Aorta (tissue), 5 donors: ENCODE data around the gene ELP4. TPM values are rescaled to one million over a fixed set of nuclear protein-coding genes. Genes with fewer than 3 reads are reported as not detected.
A peak's percentile ranks its signal among the peaks of the same experiment; 100 is the strongest.

Experiments used
- ATAC-seq: fragments of 200-7000 bp; cut with Tn5 transposase; one replicate; pipeline ENCODE4 v1.9.1; 2022; ENCODE audit warnings: moderate library complexity; ENCODE audit not compliant: low FRiP score
- DNase-seq, 2 donors: peaks; one replicate each; pipeline ENCODE4 v3.0.0-alpha.2; 2020
- H3K27ac ChIP-seq, 2 donors: one replicate each; pipeline ENCODE4 v1.5.1; 2013; ENCODE audit warnings: low read length in 2 of 2, mild to moderate bottlenecking in 2 of 2, moderate library complexity in 2 of 2, control low read depth in 1 of 2, inconsistent platforms in 1 of 2, low read depth in 1 of 2
- H3K27me3 ChIP-seq, 2 donors: one replicate each; pipeline ENCODE4 v1.6.1; 2013; ENCODE audit warnings: control low read depth in 1 of 2, low read length in 1 of 2, mild to moderate bottlenecking in 1 of 2, moderate library complexity in 1 of 2; ENCODE audit not compliant: insufficient read depth in 2 of 2, control insufficient read depth in 1 of 2
- H3K36me3 ChIP-seq, 2 donors: one replicate each; pipeline ENCODE4 v1.6.1; 2013; ENCODE audit warnings: control low read depth in 1 of 2, low read length in 1 of 2, mild to moderate bottlenecking in 1 of 2; ENCODE audit not compliant: insufficient read depth in 2 of 2, control insufficient read depth in 1 of 2
- H3K4me1 ChIP-seq, 2 donors: one replicate each; pipeline ENCODE4 v1.6.1; 2013; ENCODE audit warnings: low read length in 2 of 2, control low read depth in 1 of 2, mild to moderate bottlenecking in 1 of 2, moderate library complexity in 1 of 2; ENCODE audit not compliant: insufficient read depth in 2 of 2, control insufficient read depth in 1 of 2
- H3K4me3 ChIP-seq, 2 donors: one replicate each; pipeline ENCODE4 v1.5.1; 2013; ENCODE audit warnings: low read length in 2 of 2, control low read depth in 1 of 2, mild to moderate bottlenecking in 1 of 2
- H3K9me3 ChIP-seq: one replicate; pipeline ENCODE4 v1.6.1; 2013; ENCODE audit warnings: mild to moderate bottlenecking, low read length; ENCODE audit not compliant: control insufficient read depth
- WGBS, 2 donors: extraction: QIAGEN DNeasy Blood & Tissue Kit; methylation state at CpG; one replicate each; pipeline ENCODE4 v1.1.7; 2013; 5-methylcytosine and 5-hydroxymethylcytosine counted together
- intact Hi-C, 2 donors: fragments of 100-400 bp; cut with DNase I; formaldehyde crosslinking; loops; one replicate each; pipeline versions ENCODE4 v1.14.2 to v1.15.0; 2022
- polyA plus RNA-seq, 2 donors: library from polyadenylated mRNA; stranded (reverse); fragments of 200-250 nt; gene quantifications; one replicate each; pipeline ENCODE4 v1.2.3, GENCODE V29; 2013
- total RNA-seq, 2 donors: library from RNA; stranded (reverse); fragmentation: NEBNext Ultra II Directional; extraction: Animal tissue kit (Norgen Biotek cat#: 25700); gene quantifications; one replicate each; pipeline ENCODE4 v1.2.1, GENCODE V29; 2021
- donor health status: healthy with polysubstance abuse.
- donor health status: Bipolar disorder and iron deficiency.
- donor health status: DM: no; HTN: no; CAD: no.
- donor health status: DM: no; HTN: no; CAD: no.
- donor health status: DM: yes; HTN: yes; CAD: no.

ELP4 gene
- total and polyA plus RNA-seq, 4 donors: 6.8 to 17.9 (median 11.4) TPM

DNA sequence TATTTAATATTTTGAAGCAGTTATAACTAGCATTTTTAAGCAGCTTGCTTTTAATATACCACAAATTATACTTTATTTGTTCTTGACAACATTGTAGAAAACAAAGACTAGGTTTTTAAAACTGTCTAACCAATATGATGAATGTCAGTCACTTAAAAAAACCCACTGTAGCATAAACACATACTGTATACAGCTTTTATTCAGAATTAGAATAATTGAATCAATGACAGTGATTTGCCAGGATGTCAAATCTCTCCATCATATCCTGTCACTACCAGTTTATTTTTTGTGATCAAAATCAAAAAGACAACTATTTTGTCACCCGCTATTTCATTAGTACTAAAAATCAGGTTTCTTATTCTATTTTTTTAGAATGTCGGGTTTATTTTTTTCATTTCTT lies 275.0 kb downstream of the ELP4 start:
- Histone ChIP-seq H3K27ac (no peak overlapping the region), H3K4me1 (peaks cover 0 to 3% of the 10 kb centered on the region in 2 donors), H3K36me3 (no peaks in the 10 kb centered on the region), H3K9me3 (no peaks in the 10 kb centered on the region), H3K27me3 (no peaks in the 10 kb centered on the region), H3K4me3 (no peak overlapping the region)
- ATAC-seq (no peak), DNase-seq (no peak)
- 99% methylated on average over 2 of the region's 2 CpGs for WGBS, 2 donors
- intact Hi-C loops: no loop called here

DNA sequence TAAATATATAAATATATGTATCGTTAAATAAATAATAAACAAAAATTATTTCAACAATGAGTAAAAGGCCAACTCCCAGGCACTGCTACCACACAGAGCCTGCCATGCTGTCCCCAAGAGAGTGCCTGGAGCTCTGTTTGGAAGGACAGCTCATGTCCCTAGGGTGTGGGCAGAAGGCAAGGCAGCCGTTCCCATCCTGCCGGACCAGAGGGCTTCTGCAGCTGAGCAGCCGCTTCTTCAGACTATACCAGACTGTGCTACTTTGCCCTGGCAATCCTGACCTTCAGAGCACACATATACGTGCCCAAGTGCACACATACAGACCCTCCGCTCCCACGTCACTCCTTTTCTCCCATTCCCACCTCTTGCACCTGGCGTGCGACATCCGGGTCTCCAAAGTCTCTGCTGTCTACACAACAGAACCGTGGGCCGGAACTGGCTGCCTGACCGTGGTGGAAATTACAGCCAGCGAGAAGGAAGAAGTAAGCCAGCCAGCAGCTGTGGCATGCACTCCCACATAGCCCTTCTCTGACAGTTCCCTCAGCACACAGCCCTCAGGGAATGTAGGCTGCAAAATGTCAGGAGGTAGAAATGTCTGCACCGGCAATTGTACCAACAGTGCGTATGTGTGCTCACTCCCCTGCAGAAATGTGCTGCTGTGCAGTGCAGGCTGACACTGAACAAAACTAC lies 277.6 kb downstream of the ELP4 start:
- Histone ChIP-seq H3K27ac (no peak overlapping the region), H3K9me3 (no peaks in the 10 kb centered on the region), H3K4me1 (no peaks in the 10 kb centered on the region), H3K36me3 (no peaks in the 10 kb centered on the region), H3K27me3 (no peaks in the 10 kb centered on the region), H3K4me3 (no peak overlapping the region)
- 88 to 89% methylated on average over 16 of the region's 16 CpGs for WGBS, 2 donors
- DNase-seq (no peak), ATAC-seq (no peak)
- intact Hi-C loops: no loop called here

DNA sequence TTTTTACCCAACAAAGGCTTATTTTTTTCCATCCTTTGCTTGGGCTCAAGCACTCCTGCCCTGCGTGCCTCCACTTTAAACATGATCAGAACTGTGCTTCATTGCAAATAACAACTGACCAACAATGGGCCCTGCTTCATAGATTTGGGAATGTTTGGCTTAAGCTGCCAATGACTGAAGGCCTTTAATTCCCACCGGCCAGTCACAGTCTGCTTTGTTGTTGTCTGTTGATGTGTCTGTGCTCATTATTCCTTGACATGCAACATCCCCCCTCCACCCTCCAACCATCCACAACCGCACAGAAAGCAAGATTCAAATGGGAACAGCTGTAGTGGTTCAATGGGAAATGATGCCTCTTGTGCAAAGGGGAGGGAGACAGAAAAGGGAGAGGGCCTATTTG lies 278.5 kb downstream of the ELP4 start:
- H3K9me3 ChIP-seq: no peaks in the 10 kb centered on the region
- no peaks in the 10 kb centered on the region for H3K4me1 ChIP-seq
- DNase-seq (no peak), ATAC-seq (no peak)
- intact Hi-C loops: no loop called here
- no peak overlapping the region for H3K4me3 ChIP-seq
- H3K36me3 ChIP-seq: no peaks in the 10 kb centered on the region
- H3K27ac ChIP-seq: no peak overlapping the region
- WGBS, 2 donors: 84 to 89% methylated on average over 3 of the region's 3 CpGs
- no peaks in the 10 kb centered on the region for H3K27me3 ChIP-seq

DNA sequence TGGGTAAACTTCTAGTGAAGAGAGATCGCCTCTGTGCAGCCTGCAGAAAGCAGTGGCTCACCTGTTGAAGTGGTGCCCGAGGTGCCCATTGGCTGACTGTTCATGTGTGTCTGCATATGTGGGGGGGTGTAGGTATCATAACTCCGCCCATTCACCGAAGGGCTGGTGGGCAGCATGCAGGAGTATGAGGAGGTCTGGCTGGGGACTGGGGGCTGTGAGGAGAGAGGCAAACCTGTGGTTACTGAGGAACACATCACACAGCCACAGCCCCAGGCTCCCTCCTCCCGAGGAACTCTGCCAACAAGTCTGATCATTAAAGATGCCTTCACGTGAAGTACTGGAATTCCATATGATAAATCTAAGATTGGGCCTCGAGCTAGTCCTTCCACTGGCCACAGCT lies 281.1 kb downstream of the ELP4 start:
- no peak overlapping the region for H3K27ac ChIP-seq
- H3K9me3 ChIP-seq: no peaks in the 10 kb centered on the region
- no peak overlapping the region for H3K4me3 ChIP-seq
- DNase-seq: no peak
- WGBS, 2 donors: 79 to 82% methylated on average over 7 of the region's 7 CpGs
- ATAC-seq: no peak
- no peaks in the 10 kb centered on the region for H3K36me3 ChIP-seq
- no peaks in the 10 kb centered on the region for H3K27me3 ChIP-seq
- intact Hi-C loops: no loop called here
- no peaks in the 10 kb centered on the region for H3K4me1 ChIP-seq

DNA sequence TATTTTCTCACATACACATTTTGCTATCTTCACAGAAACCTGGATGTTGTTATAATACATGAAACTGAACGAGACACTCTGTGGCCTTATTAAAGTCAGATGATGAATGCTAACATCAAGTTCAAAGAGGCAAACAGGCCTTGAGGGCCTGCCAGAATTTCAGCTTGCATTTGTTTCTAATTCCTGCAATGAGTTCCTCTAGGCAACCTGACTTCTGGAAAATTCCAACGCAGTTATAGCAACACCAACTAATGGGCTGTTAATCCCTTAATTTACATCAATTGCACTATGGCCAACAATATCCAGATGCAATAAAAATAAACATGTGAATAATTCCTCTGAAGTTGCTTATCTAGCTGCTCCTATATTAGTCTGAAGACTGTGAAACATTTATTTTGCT lies 282.5 kb downstream of the ELP4 start:
- Histone ChIP-seq H3K27me3 (no peaks in the 10 kb centered on the region), H3K4me3 (no peak overlapping the region), H3K36me3 (no peaks in the 10 kb centered on the region), H3K27ac (no peak overlapping the region), H3K4me1 (no peaks in the 10 kb centered on the region), H3K9me3 (no peaks in the 10 kb centered on the region)
- DNase-seq (no peak), ATAC-seq (no peak)
- 86 to 89% methylated on average over 2 of the region's 2 CpGs for WGBS, 2 donors
- intact Hi-C loops: no loop called here

DNA sequence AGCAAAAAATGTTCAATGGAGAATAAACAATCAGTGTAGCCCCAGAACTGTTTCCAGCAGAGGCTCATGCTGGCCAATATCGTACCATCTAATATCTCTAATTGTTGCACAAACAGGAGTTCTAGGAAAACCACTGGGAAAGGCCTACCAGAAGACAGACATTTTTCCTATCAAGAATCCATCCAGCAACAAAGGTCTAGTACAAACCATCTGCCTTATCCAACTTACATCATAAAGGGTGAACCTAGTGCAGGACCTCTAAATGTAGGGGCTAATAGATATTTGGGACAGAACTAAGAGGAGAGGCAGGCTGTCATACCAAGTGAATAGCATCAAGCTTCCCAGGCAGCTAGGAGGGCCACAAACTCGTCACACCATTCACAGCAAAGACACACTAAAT lies 282.9 kb downstream of the ELP4 start:
- 94 to 95% methylated on average over 2 of the region's 2 CpGs for WGBS, 2 donors
- Histone ChIP-seq H3K27me3 (no peaks in the 10 kb centered on the region), H3K4me1 (no peaks in the 10 kb centered on the region), H3K4me3 (no peak overlapping the region), H3K36me3 (no peaks in the 10 kb centered on the region), H3K9me3 (no peaks in the 10 kb centered on the region), H3K27ac (no peak overlapping the region)
- DNase-seq (no peak), ATAC-seq (no peak)
- intact Hi-C loops: no loop called here

DNA sequence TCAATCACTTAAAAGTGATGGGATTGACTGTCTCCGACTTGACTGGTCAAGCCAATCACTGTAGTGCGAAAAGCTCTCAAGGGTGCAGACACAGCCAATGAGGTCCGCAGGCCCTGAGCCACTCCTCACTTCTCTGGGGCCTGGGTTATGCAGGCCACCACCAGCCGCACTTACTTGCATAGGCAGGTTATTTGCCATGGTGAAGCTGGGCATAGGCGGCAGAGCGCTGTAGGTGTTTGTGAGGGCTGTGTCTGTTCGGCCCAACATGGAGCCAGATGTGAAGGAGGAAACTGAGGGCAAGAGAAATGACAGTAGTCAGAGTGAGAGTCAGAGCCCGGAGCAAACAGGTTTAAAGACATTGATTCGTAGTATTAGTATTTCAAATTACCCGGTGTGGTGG lies 283.7 kb downstream of the ELP4 start:
- Histone ChIP-seq H3K27ac (no peak overlapping the region), H3K4me1 (no peaks in the 10 kb centered on the region), H3K9me3 (no peaks in the 10 kb centered on the region), H3K4me3 (no peak overlapping the region), H3K27me3 (peaks cover 0 to 1% of the 10 kb centered on the region in 2 donors), H3K36me3 (no peaks in the 10 kb centered on the region)
- ATAC-seq: no peak
- 97% methylated on average over 10 of the region's 10 CpGs for WGBS, 2 donors
- no peak for DNase-seq
- intact Hi-C loops: no loop called here

DNA sequence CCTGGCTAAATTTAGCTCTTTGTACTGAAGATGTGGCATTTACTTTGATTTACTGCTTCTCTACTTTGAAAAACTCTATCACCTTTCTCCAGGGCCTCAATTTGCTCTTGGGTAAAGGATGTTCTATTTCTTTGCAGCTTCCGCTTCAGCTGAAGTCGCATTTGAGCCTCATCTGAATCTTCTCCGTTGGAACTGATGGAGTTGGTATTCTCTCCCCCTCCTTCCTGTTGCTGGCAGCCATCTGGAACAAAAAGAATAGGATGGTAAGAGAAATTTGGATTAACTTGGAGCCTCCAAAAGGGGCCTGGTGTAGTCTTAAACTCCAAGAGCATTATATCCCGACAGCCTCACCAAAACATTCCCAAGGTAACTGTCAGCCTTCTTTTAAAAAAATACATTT lies 285.0 kb downstream of the ELP4 start:
- H3K27ac ChIP-seq: no peak overlapping the region
- DNase-seq (no peak), ATAC-seq (no peak)
- intact Hi-C loops: no loop called here
- no peaks in the 10 kb centered on the region for H3K9me3 ChIP-seq
- no peaks in the 10 kb centered on the region for H3K36me3 ChIP-seq
- H3K4me1 ChIP-seq: no peaks in the 10 kb centered on the region
- H3K27me3 ChIP-seq: peaks cover 0 to 1% of the 10 kb centered on the region in 2 donors
- H3K4me3 ChIP-seq: no peak overlapping the region
- 91 to 94% methylated on average over 4 of the region's 4 CpGs for WGBS, 2 donors

DNA sequence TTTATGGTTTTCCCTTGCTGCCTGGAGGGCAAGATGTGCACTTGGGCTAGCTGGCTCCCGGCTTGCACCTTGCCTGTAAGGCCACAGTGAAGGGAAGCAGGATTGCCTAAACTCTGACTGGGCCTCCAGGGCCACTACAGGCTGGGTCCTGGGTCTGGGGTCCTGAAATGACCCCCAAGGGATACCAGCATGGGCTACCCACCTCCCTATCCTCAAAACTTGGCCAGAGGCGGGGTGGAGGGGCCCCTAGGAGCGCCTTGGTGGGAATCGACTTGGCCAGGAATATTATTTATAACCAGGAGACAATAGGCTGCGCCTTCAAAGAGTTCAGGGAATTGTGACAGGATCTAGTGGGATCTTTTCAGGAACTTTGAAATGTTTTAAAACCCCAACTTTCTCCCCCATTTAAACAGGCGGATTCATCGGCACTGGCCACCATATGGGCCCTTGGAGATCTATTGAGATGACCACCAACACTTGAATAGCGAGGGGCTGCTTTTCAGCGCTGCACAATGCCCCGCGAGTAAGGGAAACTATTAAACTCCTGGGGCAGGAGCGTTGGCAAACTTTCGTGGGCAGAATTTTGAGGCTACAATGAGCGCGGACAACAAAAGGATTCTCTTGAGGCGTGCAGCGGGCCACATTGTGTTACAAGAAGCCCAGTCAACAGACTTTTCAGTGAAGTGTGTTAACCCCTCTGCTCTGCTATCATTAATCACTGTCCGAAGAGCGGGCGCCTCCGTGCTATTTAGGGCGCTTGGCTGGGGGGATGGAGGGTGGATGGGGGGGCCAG lies 286.3 kb downstream of the ELP4 start:
- Histone ChIP-seq H3K9me3 (no peaks in the 10 kb centered on the region), H3K36me3 (no peaks in the 10 kb centered on the region), H3K27ac (no peak overlapping the region), H3K27me3 (peaks cover 0 to 1% of the 10 kb centered on the region in 2 donors), H3K4me1 (no peaks in the 10 kb centered on the region), H3K4me3 (no peak overlapping the region)
- intact Hi-C loops: no loop called here
- DNase-seq: peak in 1 of 2 donors; percentile 46
- ATAC-seq: no peak
- 85 to 87% methylated on average over 22 of the region's 22 CpGs for WGBS, 2 donors
